GM10266 (cell line): Measurements from ENCODE around the gene PAQR6.

ENCODE experiments used
- DNase-seq: peaks from one replicate; pipeline ENCODE4 v3.0.0; 2012; ENCODE audit errors: extremely low spot score
- CTCF ChIP-seq: IDR thresholded peaks from 2 replicates; pipeline ENCODE4 v1.5.1; 2012; ENCODE audit warnings: mild to moderate bottlenecking, low read depth; ENCODE audit not compliant: control insufficient read depth, insufficient read depth; ENCODE audit errors: missing control alignments

The PAQR6 gene

GRCh38 chr1:156281693-156282478 is 34.0 kb upstream of the PAQR6 start:
- TF ChIP-seq CTCF = no peak
- DNase-seq = no peak

GRCh38 chr1:156281281-156281680 is 33.4 kb upstream of the PAQR6 start:
- TF ChIP-seq CTCF = peak; percentile 31
- DNase-seq = peak; percentile 66

- TF ChIP-seq CTCF = no peak
- no peak for DNase-seq
Measured at GRCh38 chr1:156279837-156280236, 32.0 kb upstream of the PAQR6 start.

- DNase-seq = no peak
- no peak for TF ChIP-seq CTCF
Measured at GRCh38 chr1:156276966-156277381, 29.1 kb upstream of the PAQR6 start.

- no peak for TF ChIP-seq CTCF
- no peak for DNase-seq
Measured at GRCh38 chr1:156276532-156276931, 28.7 kb upstream of the PAQR6 start.

GRCh38 chr1:156270314-156270713 is 22.5 kb upstream of the PAQR6 start:
- no peak for TF ChIP-seq CTCF
- no peak for DNase-seq

- no peak for DNase-seq
- TF ChIP-seq CTCF = no peak
Measured at GRCh38 chr1:156268336-156268735, 20.5 kb upstream of the PAQR6 start.
